Neuronal stem cell (in vitro differentiated cells): ENCODE results near the gene FBXO45.

Source experiments
- DNase-seq: peaks from one replicate; pipeline ENCODE4 v3.0.0-alpha.2; 2013; ENCODE audit warnings: low spot score
- H2AFZ ChIP-seq: one replicate; pipeline ENCODE4 v1.6.1; 2013; ENCODE audit warnings: mild to moderate bottlenecking, low read length, inconsistent platforms
- H2AK5ac ChIP-seq: 2 replicates; pipeline ENCODE4 v1.6.1; 2013; ENCODE audit warnings: low read depth, mild to moderate bottlenecking, inconsistent platforms, low read length, moderate library complexity, mixed read lengths
- H2BK120ac ChIP-seq: 2 replicates; pipeline ENCODE4 v1.6.1; 2013; ENCODE audit warnings: low read depth, mild to moderate bottlenecking, inconsistent platforms, low read length, moderate library complexity, mixed read lengths
- H2BK12ac ChIP-seq: one replicate; pipeline ENCODE4 v1.6.1; 2013; ENCODE audit warnings: low read length, inconsistent platforms
- H2BK15ac ChIP-seq: 2 replicates; pipeline ENCODE4 v1.6.1; 2013; ENCODE audit warnings: mild to moderate bottlenecking, low read length, inconsistent platforms, mixed read lengths
- H2BK5ac ChIP-seq: one replicate; pipeline ENCODE4 v1.6.1; 2013; ENCODE audit warnings: inconsistent platforms, mild to moderate bottlenecking, low read length, moderate library complexity
- H3K14ac ChIP-seq: one replicate; pipeline ENCODE4 v1.6.1; 2013; ENCODE audit warnings: low read length, inconsistent platforms
- H3K18ac ChIP-seq: 2 replicates; pipeline ENCODE4 v1.6.1; 2013; ENCODE audit warnings: low read length, inconsistent platforms
- H3K23ac ChIP-seq: 2 replicates; pipeline ENCODE4 v1.6.1; 2013; ENCODE audit warnings: low read depth, mild to moderate bottlenecking, mixed read lengths, low read length, inconsistent platforms; ENCODE audit not compliant: poor library complexity
- H3K27ac ChIP-seq: replicated peaks from 3 replicates; pipeline ENCODE4 v1.5.1; 2013; ENCODE audit warnings: low read length, inconsistent platforms
- H3K27me3 ChIP-seq, 3 experiments: 2 replicates each; pipeline ENCODE4 v1.6.1; 2013; ENCODE audit warnings: low read length in 3 of 3, mild to moderate bottlenecking in 2 of 3, inconsistent platforms in 1 of 3, low read depth in 1 of 3, mixed read lengths in 1 of 3, moderate library complexity in 1 of 3; ENCODE audit not compliant: control insufficient read depth in 3 of 3, insufficient read depth in 3 of 3
- H3K36me3 ChIP-seq, 2 donors: replicated peaks in 1 of 2; 2 replicates each; pipeline ENCODE4 v1.6.1; 2013; ENCODE audit warnings: low read length in 2 of 2; ENCODE audit not compliant: control insufficient read depth in 2 of 2, insufficient read depth in 2 of 2
- H3K4ac ChIP-seq: 2 replicates; pipeline ENCODE4 v1.6.1; 2013; ENCODE audit warnings: inconsistent platforms, mild to moderate bottlenecking, low read length, moderate library complexity
- H3K4me1 ChIP-seq, 2 donors: 1 replicate in 1 of 2; 2 replicates in 1 of 2; pipeline ENCODE4 v1.6.1; 2013; ENCODE audit warnings: low read length in 2 of 2, low read depth in 1 of 2; ENCODE audit not compliant: control insufficient read depth in 2 of 2, insufficient read depth in 1 of 2
- H3K4me2 ChIP-seq: one replicate; pipeline ENCODE4 v1.6.1; 2013; ENCODE audit warnings: mild to moderate bottlenecking, low read length, inconsistent platforms; ENCODE audit not compliant: insufficient read depth, poor library complexity, severe bottlenecking
- H3K4me3 ChIP-seq, 2 donors: 2 replicates each; pipeline ENCODE4 v1.5.1; 2013; ENCODE audit warnings: low read length in 2 of 2, mild to moderate bottlenecking in 2 of 2, inconsistent platforms in 1 of 2, moderate library complexity in 1 of 2
- H3K79me1 ChIP-seq: one replicate; pipeline ENCODE4 v1.6.1; 2013; ENCODE audit warnings: low read depth, mild to moderate bottlenecking, inconsistent platforms, low read length, moderate library complexity
- H3K9ac ChIP-seq: one replicate; pipeline ENCODE4 v1.6.1; 2013; ENCODE audit warnings: mild to moderate bottlenecking, low read depth, low read length, inconsistent platforms; ENCODE audit not compliant: poor library complexity
- H3K9me3 ChIP-seq, 2 donors: replicated peaks in 1 of 2; 2 replicates each; pipeline versions ENCODE3 to v1.6.1; 2013; ENCODE audit warnings: low read length in 2 of 2, mild to moderate bottlenecking in 2 of 2, inconsistent platforms in 1 of 2, low read depth in 1 of 2, mixed read lengths in 1 of 2, moderate library complexity in 1 of 2; ENCODE audit not compliant: control insufficient read depth in 2 of 2, insufficient read depth in 1 of 2
- H4K8ac ChIP-seq: one replicate; pipeline ENCODE4 v1.6.1; 2013; ENCODE audit warnings: low read depth, mild to moderate bottlenecking, inconsistent platforms, low read length, moderate library complexity
- H4K91ac ChIP-seq: one replicate; pipeline ENCODE4 v1.6.1; 2013; ENCODE audit warnings: low read length, low read depth, mild to moderate bottlenecking, inconsistent platforms; ENCODE audit not compliant: poor library complexity
- WGBS, 2 donors: extraction: QIAGEN DNeasy Blood & Tissue Kit; methylation state at CpG; one replicate each; pipeline ENCODE4 v1.1.7; 2013; ENCODE audit warnings: missing lambda C conversion rate in 2 of 2, mixed read lengths in 1 of 2; ENCODE audit not compliant: insufficient read length in 2 of 2, insufficient replicate concordance in 1 of 2; ENCODE audit errors: extremely low coverage in 2 of 2; 5-methylcytosine and 5-hydroxymethylcytosine counted together

Gene FBXO45

GRCh38 chr3:196624067-196624790 is 55.8 kb downstream of the FBXO45 start:
- no CpG with 5 or more reads among the region's 12 CpGs for WGBS, 2 donors
- Histone ChIP-seq H3K4me1 (peaks cover 13 to 18% of the 10 kb centered on the region in 2 donors), H3K79me1 (no peaks in the 10 kb centered on the region), H2AK5ac (no peak overlapping the region), H3K18ac (no peak overlapping the region), H2BK120ac (no peak overlapping the region), H2BK15ac (no peak overlapping the region), H3K27me3 (no peaks in the 10 kb centered on the region), H3K4ac (no peak overlapping the region), H3K9me3 (no peaks in the 10 kb centered on the region), H2BK12ac (no peak overlapping the region), H3K36me3 (no peaks in the 10 kb centered on the region), H3K23ac (no peak overlapping the region), H4K91ac (no peak overlapping the region), H3K9ac (no peak overlapping the region), H3K4me2 (no peak overlapping the region), H3K4me3 (no peak overlapping the region), H4K8ac (no peak overlapping the region), H2AFZ (peak overlapping the region; percentile 74), H2BK5ac (no peak overlapping the region), H3K27ac (no peak overlapping the region), H3K14ac (no peak overlapping the region)
- DNase-seq, result no peak

DNA sequence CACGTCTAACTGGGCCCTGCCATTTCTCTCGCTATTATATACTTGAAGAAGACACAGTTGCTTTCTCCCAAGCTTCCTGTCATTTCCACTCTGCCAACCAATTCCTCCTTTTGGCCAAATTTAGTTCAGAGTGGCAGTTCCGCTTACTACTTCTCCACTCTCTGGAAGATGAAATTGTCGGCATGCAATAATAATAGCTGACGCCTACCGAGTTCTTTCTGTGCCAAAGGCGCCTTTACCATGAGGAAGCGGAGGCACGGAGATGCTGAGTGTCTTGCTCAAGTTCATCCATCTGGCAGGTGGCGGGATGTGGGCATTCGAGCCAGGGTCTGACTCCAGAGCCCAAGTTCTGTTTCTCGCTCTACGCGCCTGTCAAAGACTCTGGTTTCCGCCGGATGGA is 56.4 kb downstream of the FBXO45 start:
- no peak overlapping the region for H3K4ac ChIP-seq
- H3K9ac ChIP-seq, result no peak overlapping the region
- no peak overlapping the region for H2BK120ac ChIP-seq
- peak overlapping the region; percentile 8 for H2AK5ac ChIP-seq
- H3K36me3 ChIP-seq, result no peaks in the 10 kb centered on the region
- no peak overlapping the region for H4K91ac ChIP-seq
- no peak overlapping the region for H2BK5ac ChIP-seq
- H3K27me3 ChIP-seq, result no peaks in the 10 kb centered on the region
- H3K9me3 ChIP-seq, result no peaks in the 10 kb centered on the region
- H3K79me1 ChIP-seq, result no peaks in the 10 kb centered on the region
- H2BK15ac ChIP-seq, result peak overlapping the region; percentile 30
- H2BK12ac ChIP-seq, result no peak overlapping the region
- H3K4me2 ChIP-seq, result no peak overlapping the region
- no peak overlapping the region for H3K14ac ChIP-seq
- H4K8ac ChIP-seq, result no peak overlapping the region
- no CpG with 5 or more reads among the region's 16 CpGs for WGBS, 2 donors
- no peak overlapping the region for H3K4me3 ChIP-seq
- H3K23ac ChIP-seq, result no peak overlapping the region
- DNase-seq, result no peak
- no peak overlapping the region for H2AFZ ChIP-seq
- H3K27ac ChIP-seq, result no peak overlapping the region
- H3K18ac ChIP-seq, result no peak overlapping the region
- H3K4me1 ChIP-seq, result peaks cover 10 to 17% of the 10 kb centered on the region in 2 donors

- peak overlapping the region; percentile 48 for H3K18ac ChIP-seq
- no peaks in the 10 kb centered on the region for H3K9me3 ChIP-seq
- H3K27ac ChIP-seq, result no peak overlapping the region
- no peak overlapping the region for H2BK12ac ChIP-seq
- no peaks in the 10 kb centered on the region for H3K79me1 ChIP-seq
- H3K14ac ChIP-seq, result no peak overlapping the region
- no peak overlapping the region for H3K4me2 ChIP-seq
- no peaks in the 10 kb centered on the region for H3K27me3 ChIP-seq
- no peak overlapping the region for H4K91ac ChIP-seq
- H2BK15ac ChIP-seq, result peak overlapping the region; percentile 30
- H3K36me3 ChIP-seq, result no peaks in the 10 kb centered on the region
- H4K8ac ChIP-seq, result no peak overlapping the region
- H3K9ac ChIP-seq, result no peak overlapping the region
- no CpG with 5 or more reads among the region's 6 CpGs for WGBS, 2 donors
- H2AK5ac ChIP-seq, result peak overlapping the region; percentile 8
- H3K4me1 ChIP-seq, result peaks cover 6 to 13% of the 10 kb centered on the region in 2 donors
- H2BK5ac ChIP-seq, result no peak overlapping the region
- H2BK120ac ChIP-seq, result no peak overlapping the region
- DNase-seq, result no peak
- no peak overlapping the region for H3K4me3 ChIP-seq
- H3K23ac ChIP-seq, result no peak overlapping the region
- H2AFZ ChIP-seq, result no peak overlapping the region
- H3K4ac ChIP-seq, result no peak overlapping the region
Observed at GRCh38 chr3:196625331-196625730, 56.9 kb downstream of the FBXO45 start.

GRCh38 chr3:196627918-196628231 is 59.4 kb downstream of the FBXO45 start:
- Histone ChIP-seq H3K36me3 (no peaks in the 10 kb centered on the region), H2BK5ac (no peak overlapping the region), H3K4ac (no peak overlapping the region), H4K8ac (no peak overlapping the region), H3K27ac (no peak overlapping the region), H3K79me1 (no peaks in the 10 kb centered on the region), H2AFZ (no peak overlapping the region), H3K9me3 (no peaks in the 10 kb centered on the region), H3K4me1 (peaks cover 10 to 15% of the 10 kb centered on the region in 2 donors), H3K4me2 (no peak overlapping the region), H3K9ac (no peak overlapping the region), H3K18ac (peak overlapping the region; percentile 76), H3K27me3 (no peaks in the 10 kb centered on the region), H2AK5ac (no peak overlapping the region), H4K91ac (no peak overlapping the region), H3K23ac (no peak overlapping the region), H3K4me3 (no peak overlapping the region), H2BK15ac (no peak overlapping the region), H2BK12ac (no peak overlapping the region), H2BK120ac (no peak overlapping the region), H3K14ac (no peak overlapping the region)
- DNase-seq, result no peak
- WGBS, 2 donors, result no CpG with 5 or more reads among the region's 8 CpGs
